Activated CD4-positive, alpha-beta memory T cell treated with anti-CD3 and anti-CD28 coated beads for 36 hours (primary cell): ENCODE measurements around the gene POLQ. TPM values are rescaled to one million over a fixed set of nuclear protein-coding genes. Genes with fewer than 3 reads are reported as not detected.
A peak's percentile ranks its signal among the peaks of the same experiment; 100 is the strongest.
"Not testable (repeated sequence)": the region's sequence is repeated elsewhere in the genome, so short reads cannot be mapped to it uniquely, and the experiment has no call there.

ENCODE experiments used
- CTCF ChIA-PET: fragments of 350-600 bp; sonication (Branson Sonifier 250); formaldehyde crosslinking; loops from one replicate; lab custom pipeline; 2021; ENCODE audit warnings: antibody characterized with exemption, inconsistent platforms; lab: Charles Lee
- POLR2A ChIA-PET: fragments of 350-600 bp; sonication (Branson Sonifier 250); formaldehyde crosslinking; loops from one replicate; lab custom pipeline; 2021; ENCODE audit warnings: antibody characterized with exemption; lab: Charles Lee
- DNase-seq: peaks from one replicate; pipeline ENCODE4 v3.0.0-alpha.2; 2020
- H3K27ac Mint-ChIP-seq: one replicate; pipeline ENCODE4 v1.8.0; 2021; ENCODE audit warnings: mixed read lengths
- H3K27me3 Mint-ChIP-seq: one replicate; pipeline ENCODE4 v1.8.0; 2021; ENCODE audit warnings: mixed read lengths
- H3K36me3 Mint-ChIP-seq: one replicate; pipeline ENCODE4 v1.8.0; 2021; ENCODE audit warnings: mixed read lengths
- H3K4me1 Mint-ChIP-seq: one replicate; pipeline ENCODE4 v1.8.0; 2021; ENCODE audit warnings: low read depth, mixed read lengths
- H3K4me3 Mint-ChIP-seq: one replicate; pipeline ENCODE4 v1.8.0; 2021; ENCODE audit warnings: mild to moderate bottlenecking, mixed read lengths
- H3K9me3 Mint-ChIP-seq: one replicate; pipeline ENCODE4 v1.8.0; 2021; ENCODE audit warnings: mixed read lengths
- intact Hi-C: fragments of 100-400 bp; cut with micrococcal nuclease; formaldehyde crosslinking; loops from one replicate; pipeline ENCODE4 v1.15.1; 2023
- total RNA-seq, 2 experiments: library from RNA; stranded (reverse); gene quantifications; one replicate each; pipeline ENCODE4 v1.2.3, GENCODE V29; 2021

Gene POLQ
- total RNA-seq, 2 experiments from 2014 or later = 23.9 to 25.1 TPM

- no peak overlapping the region for H3K4me3 Mint-ChIP-seq
- H3K27me3 Mint-ChIP-seq = no peaks in the 10 kb centered on the region
- H3K36me3 Mint-ChIP-seq = peaks cover 39% of the 10 kb centered on the region
- CTCF ChIA-PET = no interaction called here
- H3K9me3 Mint-ChIP-seq = no peaks in the 10 kb centered on the region
- DNase-seq = no peak
- no peaks in the 10 kb centered on the region for H3K4me1 Mint-ChIP-seq
- H3K27ac Mint-ChIP-seq = no peak overlapping the region
- intact Hi-C loops = no loop called here
- POLR2A ChIA-PET = no interaction called here
These were observed 82.0 kb downstream of the POLQ start for GRCh38 chr3:121463745-121464144.

GRCh38 chr3:121462565-121462964 is 83.2 kb downstream of the POLQ start:
- no peak for DNase-seq
- ChIA-PET CTCF (no interaction called here), POLR2A (no interaction called here)
- Mint-ChIP-seq H3K4me1 (no peaks in the 10 kb centered on the region), H3K27ac (no peak overlapping the region), H3K27me3 (no peaks in the 10 kb centered on the region), H3K36me3 (peaks cover 43% of the 10 kb centered on the region), H3K9me3 (no peaks in the 10 kb centered on the region), H3K4me3 (no peak overlapping the region)
- intact Hi-C loops = no loop called here

- POLR2A ChIA-PET, H3K9me3 Mint-ChIP-seq, H3K4me3 Mint-ChIP-seq, H3K4me1 Mint-ChIP-seq, DNase-seq, H3K27ac Mint-ChIP-seq, intact Hi-C loops, H3K27me3 Mint-ChIP-seq, CTCF ChIA-PET: not testable (repeated sequence)
- H3K36me3 Mint-ChIP-seq = peaks cover 42% of the 10 kb centered on the region
These were observed 94.0 kb downstream of the POLQ start for GRCh38 chr3:121451752-121452151.

DNA sequence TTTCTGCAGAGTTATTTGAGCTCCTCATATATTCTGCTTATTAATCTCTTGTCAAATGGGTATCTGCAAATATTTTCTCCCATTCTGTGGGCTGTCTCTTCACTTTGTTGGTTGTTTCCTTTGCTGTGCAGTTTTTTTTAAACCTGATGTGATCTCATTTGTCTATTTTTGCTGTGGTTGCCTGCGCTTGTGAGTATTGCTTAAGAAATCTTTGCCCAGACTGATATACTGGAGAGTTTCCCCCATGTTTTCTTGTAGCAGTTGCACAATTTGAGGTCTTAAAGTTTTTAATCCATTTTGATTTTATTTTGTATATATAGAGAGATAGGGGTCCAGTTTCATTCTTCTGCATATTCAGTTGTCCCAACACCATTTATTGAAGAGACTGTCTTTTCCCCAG is 102.3 kb downstream of the POLQ start:
- no peak for DNase-seq
- ChIA-PET POLR2A (no interaction called here), CTCF (no interaction called here)
- H3K4me3 Mint-ChIP-seq = no peak overlapping the region
- H3K4me1 Mint-ChIP-seq = no peaks in the 10 kb centered on the region
- peaks cover 20% of the 10 kb centered on the region for H3K36me3 Mint-ChIP-seq
- intact Hi-C loops = no loop called here
- no peaks in the 10 kb centered on the region for H3K27me3 Mint-ChIP-seq
- no peaks in the 10 kb centered on the region for H3K9me3 Mint-ChIP-seq
- H3K27ac Mint-ChIP-seq = no peak overlapping the region

DNA sequence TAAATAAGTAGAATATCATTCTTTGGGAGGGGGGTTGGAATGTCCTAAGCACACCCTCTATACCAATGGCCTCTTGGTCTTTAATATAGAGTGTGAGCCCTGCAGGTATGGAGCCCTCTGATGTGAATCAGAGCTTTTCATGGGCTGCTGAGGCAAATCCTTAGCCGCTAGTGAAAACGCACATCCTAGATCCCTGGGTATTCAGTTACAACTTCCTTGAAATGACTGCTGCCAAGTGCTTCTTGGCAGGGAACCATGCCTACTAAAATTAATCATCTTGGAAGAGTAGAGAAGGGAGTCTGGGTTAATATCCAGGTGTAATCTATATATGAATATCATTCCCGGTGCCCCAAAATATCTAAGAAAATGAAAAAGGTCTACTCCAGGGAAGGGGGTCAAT is 109.1 kb downstream of the POLQ start:
- Mint-ChIP-seq H3K27me3 (no peaks in the 10 kb centered on the region), H3K4me1 (peaks cover 14% of the 10 kb centered on the region), H3K36me3 (peaks cover 26% of the 10 kb centered on the region), H3K4me3 (no peak overlapping the region), H3K9me3 (no peaks in the 10 kb centered on the region), H3K27ac (no peak overlapping the region)
- no peak for DNase-seq
- CTCF ChIA-PET = no interaction called here
- POLR2A ChIA-PET = no interaction called here
- intact Hi-C loops = no loop called here

DNA sequence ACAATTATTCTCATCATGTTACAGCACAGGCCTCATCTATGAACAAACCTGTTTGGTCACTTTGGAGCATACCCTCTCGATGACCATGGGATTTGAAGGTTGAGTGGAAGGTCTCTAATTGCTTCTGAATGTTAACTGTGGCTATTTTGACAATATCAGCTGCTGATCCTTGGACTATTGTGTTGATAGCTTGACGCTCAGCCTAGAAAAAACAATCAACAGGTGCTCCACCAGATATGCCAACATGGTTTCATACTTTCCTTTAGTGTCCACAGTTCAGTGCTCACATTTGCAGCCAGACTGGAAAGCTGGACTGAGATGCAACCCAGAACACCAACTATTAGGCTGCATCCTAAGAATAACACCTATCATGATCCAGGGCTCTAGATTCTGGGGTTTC is 109.7 kb downstream of the POLQ start:
- no peaks in the 10 kb centered on the region for H3K27me3 Mint-ChIP-seq

GRCh38 chr3:121431726-121432517 is 113.9 kb downstream of the POLQ start:
- ChIA-PET CTCF (no interaction called here), POLR2A (no interaction called here)
- intact Hi-C loops = loop anchor here (2.0 to 5.0 kb wide), 2 partner anchors 230 to 835 kb away; partner anchors contain the start of genes HCLS1 and NDUFB4
- peaks cover 14% of the 10 kb centered on the region for H3K4me1 Mint-ChIP-seq
- peaks cover 40% of the 10 kb centered on the region for H3K36me3 Mint-ChIP-seq
- H3K9me3 Mint-ChIP-seq = no peaks in the 10 kb centered on the region
- peak overlapping the region; percentile 6 for H3K4me3 Mint-ChIP-seq
- H3K27ac Mint-ChIP-seq = peak overlapping the region; percentile 38
- no peaks in the 10 kb centered on the region for H3K27me3 Mint-ChIP-seq
- peak; percentile 53 for DNase-seq

More for the DNA sequence above, 109.7 kb downstream of the POLQ start:
- ChIA-PET POLR2A (no interaction called here), CTCF (no interaction called here)
- no peak overlapping the region for H3K27ac Mint-ChIP-seq
- H3K36me3 Mint-ChIP-seq = peaks cover 26% of the 10 kb centered on the region
- H3K9me3 Mint-ChIP-seq = no peaks in the 10 kb centered on the region
- H3K4me3 Mint-ChIP-seq = no peak overlapping the region
- no peak for DNase-seq
- peaks cover 14% of the 10 kb centered on the region for H3K4me1 Mint-ChIP-seq
- intact Hi-C loops = no loop called here

GRCh38 chr3:121430664-121431215 is 115.0 kb downstream of the POLQ start:
- ChIA-PET CTCF (no interaction called here), POLR2A (no interaction called here)
- no peak overlapping the region for H3K27ac Mint-ChIP-seq

DNA sequence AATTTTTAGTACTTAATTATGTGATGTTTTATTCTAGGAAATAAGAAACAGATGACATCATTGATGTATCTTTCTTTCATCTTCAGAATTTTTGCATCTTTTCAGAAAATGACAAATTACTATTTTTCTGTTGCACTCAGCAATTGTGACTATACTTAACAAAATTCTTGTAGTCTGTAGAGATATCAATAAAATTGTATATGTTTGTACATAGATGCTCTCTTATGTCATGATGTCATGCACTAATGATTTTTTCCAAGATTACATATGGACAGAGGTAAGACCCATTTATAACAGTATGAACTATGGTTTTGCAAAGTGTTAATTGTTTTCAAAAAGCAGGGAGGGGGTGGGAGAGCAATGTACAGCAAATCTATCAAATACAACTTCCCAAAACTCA is 121.2 kb downstream of the POLQ start:
- Mint-ChIP-seq H3K9me3 (no peaks in the 10 kb centered on the region), H3K36me3 (peaks cover 5% of the 10 kb centered on the region), H3K27me3 (no peaks in the 10 kb centered on the region), H3K4me3 (no peak overlapping the region), H3K4me1 (no peaks in the 10 kb centered on the region), H3K27ac (no peak overlapping the region)
- CTCF ChIA-PET = no interaction called here
- POLR2A ChIA-PET = no interaction called here
- DNase-seq = no peak
- intact Hi-C loops = no loop called here

More at GRCh38 chr3:121430664-121431215, 115.0 kb downstream of the POLQ start:
- no peaks in the 10 kb centered on the region for H3K9me3 Mint-ChIP-seq
- no peak overlapping the region for H3K4me3 Mint-ChIP-seq
- H3K4me1 Mint-ChIP-seq = peaks cover 14% of the 10 kb centered on the region
- H3K36me3 Mint-ChIP-seq = peaks cover 36% of the 10 kb centered on the region
- no peak for DNase-seq
- no peaks in the 10 kb centered on the region for H3K27me3 Mint-ChIP-seq
- intact Hi-C loops = loop anchor here (5.0 kb wide), 1 partner anchor 232 kb away; the partner anchor contains the start of gene HCLS1

DNA sequence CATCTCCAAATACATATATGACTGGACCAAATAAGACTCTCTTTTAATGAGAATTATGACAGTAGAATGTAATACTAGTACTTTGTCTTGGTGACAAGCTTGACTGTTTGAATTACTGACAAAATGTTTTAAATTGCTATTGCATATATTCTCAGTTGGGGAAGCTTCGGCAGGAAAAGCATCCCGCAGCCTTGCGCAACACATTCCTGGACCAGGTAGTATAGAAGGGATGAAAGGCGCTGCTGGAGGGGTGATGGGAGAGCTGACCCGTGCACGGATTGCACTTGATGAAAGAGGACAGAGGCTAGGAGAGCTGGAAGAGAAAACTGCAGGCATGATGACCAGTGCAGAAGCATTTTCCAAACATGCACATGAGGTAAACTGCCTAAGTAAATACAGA is 127.6 kb downstream of the POLQ start:
- intact Hi-C loops = no loop called here

DNA sequence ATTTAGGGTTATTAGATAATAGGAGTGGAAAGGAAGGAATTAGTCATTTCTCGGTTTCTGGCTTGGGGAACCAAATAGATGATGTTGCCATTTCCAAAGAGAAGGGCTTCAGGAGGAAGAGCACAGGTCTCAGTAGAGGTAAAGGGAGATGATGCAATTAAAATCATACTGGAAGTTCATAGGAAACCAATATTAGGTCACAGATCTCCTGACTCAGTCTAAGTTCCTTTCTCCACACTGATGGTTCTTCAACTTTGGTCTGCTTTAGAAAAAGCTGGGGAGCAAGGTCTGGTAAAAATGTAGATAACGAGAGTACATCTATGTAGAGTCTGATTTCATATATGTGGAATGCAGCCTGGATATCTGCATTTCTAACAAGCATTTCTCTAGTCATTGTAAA is 130.9 kb downstream of the POLQ start:
- ChIA-PET CTCF (no interaction called here), POLR2A (no interaction called here)
- intact Hi-C loops = no loop called here
- Mint-ChIP-seq H3K36me3 (no peaks in the 10 kb centered on the region), H3K4me3 (no peak overlapping the region), H3K27ac (no peak overlapping the region), H3K27me3 (no peaks in the 10 kb centered on the region), H3K4me1 (peaks cover 9% of the 10 kb centered on the region), H3K9me3 (peaks cover 2% of the 10 kb centered on the region)
- DNase-seq = no peak

More for the DNA sequence above, 127.6 kb downstream of the POLQ start:
- Mint-ChIP-seq H3K9me3 (peaks cover 2% of the 10 kb centered on the region), H3K4me1 (peaks cover 7% of the 10 kb centered on the region), H3K36me3 (no peaks in the 10 kb centered on the region), H3K27ac (no peak overlapping the region), H3K27me3 (no peaks in the 10 kb centered on the region), H3K4me3 (no peak overlapping the region)
- POLR2A ChIA-PET = no interaction called here
- CTCF ChIA-PET = no interaction called here
- no peak for DNase-seq

GRCh38 chr3:121411523-121411922 is 134.3 kb downstream of the POLQ start:
- H3K27me3 Mint-ChIP-seq = no peaks in the 10 kb centered on the region
- no peak overlapping the region for H3K27ac Mint-ChIP-seq
- DNase-seq = no peak
- H3K9me3 Mint-ChIP-seq = no peaks in the 10 kb centered on the region
- ChIA-PET POLR2A (no interaction called here), CTCF (no interaction called here)
- H3K4me1 Mint-ChIP-seq = peaks cover 9% of the 10 kb centered on the region
- H3K36me3 Mint-ChIP-seq = no peaks in the 10 kb centered on the region
- H3K4me3 Mint-ChIP-seq = no peak overlapping the region
- intact Hi-C loops = no loop called here

GRCh38 chr3:121405631-121406030 is 140.2 kb downstream of the POLQ start:
- H3K4me1 Mint-ChIP-seq = peaks cover 2% of the 10 kb centered on the region
- POLR2A ChIA-PET = no interaction called here
- H3K9me3 Mint-ChIP-seq = no peaks in the 10 kb centered on the region
- intact Hi-C loops = no loop called here
- CTCF ChIA-PET = no interaction called here
- no peak overlapping the region for H3K4me3 Mint-ChIP-seq
- no peaks in the 10 kb centered on the region for H3K27me3 Mint-ChIP-seq
- H3K36me3 Mint-ChIP-seq = no peaks in the 10 kb centered on the region
- H3K27ac Mint-ChIP-seq = no peak overlapping the region
- no peak for DNase-seq
